Panc1 (cell line): ENCODE results near the gene ZBTB1. TPM values are rescaled to one million over a fixed set of nuclear protein-coding genes. Genes with fewer than 3 reads are reported as not detected.

Experiments
- ATAC-seq: fragments of 200-7000 bp; cut with Tn5 transposase; 2 replicates; pipeline ENCODE4 v1.9.1; 2020; ENCODE audit warnings: mild to moderate bottlenecking, moderate library complexity
- BruUV-seq: library from RNA; stranded (reverse); fragments of 400-500 nt; replicated peaks from 2 replicates; lab custom pipeline; 2021; lab: Mats Ljungman, UMichigan
- CTCF ChIA-PET: fragments of 300-600 bp; sonication (Branson Sonifier 250); formaldehyde crosslinking; loops from one replicate; lab custom pipeline; 2022; ENCODE audit warnings: antibody characterized with exemption; lab: Charles Lee
- POLR2A ChIA-PET: fragments of 300-600 bp; sonication (Branson Sonifier 250); formaldehyde crosslinking; loops from one replicate; lab custom pipeline; 2022; ENCODE audit warnings: antibody characterized with exemption; lab: Charles Lee
- DNase-seq: peaks from one replicate; pipeline ENCODE4 v3.0.0-alpha.2; 2010; ENCODE audit warnings: low read depth, low spot score
- H3K27ac ChIP-seq: 2 replicates; pipeline ENCODE4 v1.5.1; 2011; ENCODE audit warnings: mild to moderate bottlenecking, low read length, inconsistent platforms
- H3K27me3 ChIP-seq: fragments of 200-500 bp; sonication (Bioruptor generic); 2 replicates; pipeline ENCODE4 v1.6.0; 2014; ENCODE audit warnings: low read length, inconsistent platforms; ENCODE audit not compliant: control insufficient read depth, insufficient read depth
- H3K36me3 ChIP-seq: fragments of 200-500 bp; sonication (Bioruptor generic); 2 replicates; pipeline ENCODE4 v1.5.1; 2014; ENCODE audit warnings: inconsistent platforms, mild to moderate bottlenecking, low read length, moderate library complexity; ENCODE audit not compliant: control insufficient read depth, insufficient read depth
- H3K4me1 ChIP-seq: 2 replicates; pipeline ENCODE4 v1.5.1; 2011; ENCODE audit warnings: inconsistent platforms, mild to moderate bottlenecking, low read length, moderate library complexity; ENCODE audit not compliant: control insufficient read depth, insufficient read depth
- H3K4me3 ChIP-seq, 2 experiments: 2 replicates each; pipeline ENCODE4 v1.5.1; 2011 to 2012; ENCODE audit warnings: low read depth in 2 of 2, low read length in 2 of 2, mild to moderate bottlenecking in 2 of 2, inconsistent platforms in 1 of 2, moderate library complexity in 1 of 2
- H3K9me3 ChIP-seq: fragments of 200-500 bp; sonication (Bioruptor generic); 2 replicates; pipeline ENCODE4 v1.5.1; 2014; ENCODE audit warnings: low read depth, mild to moderate bottlenecking, inconsistent platforms, low read length, moderate library complexity; ENCODE audit not compliant: control insufficient read depth, insufficient read depth
- POLR2AphosphoS5 ChIP-seq: IDR thresholded peaks from 2 replicates; pipeline ENCODE4 v1.6.1; 2012; ENCODE audit warnings: mild to moderate bottlenecking, low read depth, low read length, moderate library complexity
- SIN3A ChIP-seq: IDR thresholded peaks from 2 replicates; pipeline ENCODE4 v1.6.1; 2012; ENCODE audit warnings: low read depth, mild to moderate bottlenecking, low read length, moderate library complexity, borderline replicate concordance; ENCODE audit not compliant: insufficient read depth
- TCF7L2 ChIP-seq: IDR thresholded peaks from 2 replicates; pipeline ENCODE4 v1.6.1; 2011; ENCODE audit warnings: mild to moderate bottlenecking, low read depth, low read length, inconsistent platforms
- in situ Hi-C: cut with HindIII; loops from 2 replicates; pipeline ENCODE4 v1.10.0; 2016; ENCODE audit warnings: low sequenced_read_pairs, low pct_unique_long_range_greater_than_20kb
- intact Hi-C: fragments of 100-400 bp; cut with micrococcal nuclease; formaldehyde crosslinking; loops from one replicate; pipeline ENCODE4 v1.10.0; 2022; ENCODE audit not compliant: unreplicated experiment
- total RNA-seq: library from RNA; stranded (reverse); gene quantifications from one replicate; pipeline ENCODE4 v1.2.1, GENCODE V29; 2021; ENCODE audit not compliant: unreplicated experiment
- TF ChIP-seq, protein P1 (sequence below), 2 experiments: IDR thresholded peaks; 2 replicates each; pipeline ENCODE4 v1.6.1; 2011 to 2012; ENCODE audit warnings: low read depth in 2 of 2, control low read depth in 1 of 2, low read length in 1 of 2, mild to moderate bottlenecking in 1 of 2, moderate library complexity in 1 of 2; ENCODE audit not compliant: insufficient read depth in 1 of 2
- TF ChIP-seq, protein P2 (sequence below): fragments of 450-650 bp; IDR thresholded peaks from 2 replicates; pipeline ENCODE4 v1.5.1; 2017; ENCODE audit warnings: mild to moderate bottlenecking

Gene ZBTB1
- total RNA-seq, 1 experiment from 2014 or later, result 36.1 TPM

DNA sequence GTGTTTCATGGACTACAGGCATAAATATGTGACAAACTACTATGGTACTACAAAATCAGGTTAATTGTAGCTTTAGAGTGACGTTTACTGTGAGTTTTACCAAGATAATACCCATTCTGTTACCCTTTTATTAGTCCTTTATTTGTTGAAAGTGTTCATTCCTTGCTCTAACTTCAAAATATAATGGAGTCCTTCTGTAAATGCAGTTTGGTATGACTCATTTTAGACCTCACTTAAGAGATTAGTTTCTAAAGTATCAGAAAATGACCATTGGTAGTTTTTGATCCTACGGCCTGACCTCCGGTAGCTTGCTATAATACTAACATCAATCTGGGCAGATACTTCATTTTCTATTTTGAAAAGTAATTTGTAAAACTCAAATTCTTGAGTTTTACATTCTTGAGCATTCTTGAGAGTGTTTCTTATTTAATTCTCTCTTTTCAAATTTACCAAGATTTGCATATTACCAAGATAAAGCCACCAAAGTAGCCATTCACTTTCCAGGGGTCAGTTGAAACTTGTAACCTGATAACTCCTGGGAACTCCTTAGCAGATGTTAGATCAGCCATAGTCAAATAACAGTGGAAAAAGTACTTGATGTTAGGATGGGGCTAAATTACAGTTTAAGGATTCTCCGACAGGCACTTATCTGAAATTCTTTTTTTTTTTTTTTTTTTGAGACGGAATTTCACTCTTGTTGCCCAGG lies 40.2 kb downstream of the ZBTB1 start:
- Histone ChIP-seq H3K4me3 (no peak overlapping the region), H3K27me3 (no peaks in the 10 kb centered on the region), H3K36me3 (no peaks in the 10 kb centered on the region), H3K4me1 (no peaks in the 10 kb centered on the region; the same call in 1 of the 2 replicates), H3K27ac (no peak overlapping the region), H3K9me3 (no peaks in the 10 kb centered on the region)
- ChIA-PET CTCF (interaction anchor here (0.6 kb wide), 2 partner anchors 29 to 159 kb away, joined by 3 read pairs; no protein-coding TSS in a partner anchor), POLR2A (interaction anchor here (0.6 kb wide), 2 partner anchors 48 to 60 kb away, joined by 3 to 4 read pairs; no protein-coding TSS in a partner anchor)
- no peak for ATAC-seq
- no TSS peak for BruUV-seq
- no peak for DNase-seq
- intact Hi-C loops, result loop anchor here (10.0 kb wide), 1 partner anchor 90 kb away; no protein-coding TSS in a partner anchor
- in situ Hi-C loops, result no loop called here
- TF ChIP-seq TCF7L2 (no peak), SIN3A (no peak), POLR2AphosphoS5 (no peak)
- TF ChIP-seq, protein P1, sequence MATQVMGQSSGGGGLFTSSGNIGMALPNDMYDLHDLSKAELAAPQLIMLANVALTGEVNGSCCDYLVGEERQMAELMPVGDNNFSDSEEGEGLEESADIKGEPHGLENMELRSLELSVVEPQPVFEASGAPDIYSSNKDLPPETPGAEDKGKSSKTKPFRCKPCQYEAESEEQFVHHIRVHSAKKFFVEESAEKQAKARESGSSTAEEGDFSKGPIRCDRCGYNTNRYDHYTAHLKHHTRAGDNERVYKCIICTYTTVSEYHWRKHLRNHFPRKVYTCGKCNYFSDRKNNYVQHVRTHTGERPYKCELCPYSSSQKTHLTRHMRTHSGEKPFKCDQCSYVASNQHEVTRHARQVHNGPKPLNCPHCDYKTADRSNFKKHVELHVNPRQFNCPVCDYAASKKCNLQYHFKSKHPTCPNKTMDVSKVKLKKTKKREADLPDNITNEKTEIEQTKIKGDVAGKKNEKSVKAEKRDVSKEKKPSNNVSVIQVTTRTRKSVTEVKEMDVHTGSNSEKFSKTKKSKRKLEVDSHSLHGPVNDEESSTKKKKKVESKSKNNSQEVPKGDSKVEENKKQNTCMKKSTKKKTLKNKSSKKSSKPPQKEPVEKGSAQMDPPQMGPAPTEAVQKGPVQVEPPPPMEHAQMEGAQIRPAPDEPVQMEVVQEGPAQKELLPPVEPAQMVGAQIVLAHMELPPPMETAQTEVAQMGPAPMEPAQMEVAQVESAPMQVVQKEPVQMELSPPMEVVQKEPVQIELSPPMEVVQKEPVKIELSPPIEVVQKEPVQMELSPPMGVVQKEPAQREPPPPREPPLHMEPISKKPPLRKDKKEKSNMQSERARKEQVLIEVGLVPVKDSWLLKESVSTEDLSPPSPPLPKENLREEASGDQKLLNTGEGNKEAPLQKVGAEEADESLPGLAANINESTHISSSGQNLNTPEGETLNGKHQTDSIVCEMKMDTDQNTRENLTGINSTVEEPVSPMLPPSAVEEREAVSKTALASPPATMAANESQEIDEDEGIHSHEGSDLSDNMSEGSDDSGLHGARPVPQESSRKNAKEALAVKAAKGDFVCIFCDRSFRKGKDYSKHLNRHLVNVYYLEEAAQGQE (IDR thresholded peaks at IDR 0.05; ENCODE audit: insufficient read depth in 1 of 2, low read depth in 2 of 2, low read length in 1 of 2), result no peak
- TF ChIP-seq, protein P2, sequence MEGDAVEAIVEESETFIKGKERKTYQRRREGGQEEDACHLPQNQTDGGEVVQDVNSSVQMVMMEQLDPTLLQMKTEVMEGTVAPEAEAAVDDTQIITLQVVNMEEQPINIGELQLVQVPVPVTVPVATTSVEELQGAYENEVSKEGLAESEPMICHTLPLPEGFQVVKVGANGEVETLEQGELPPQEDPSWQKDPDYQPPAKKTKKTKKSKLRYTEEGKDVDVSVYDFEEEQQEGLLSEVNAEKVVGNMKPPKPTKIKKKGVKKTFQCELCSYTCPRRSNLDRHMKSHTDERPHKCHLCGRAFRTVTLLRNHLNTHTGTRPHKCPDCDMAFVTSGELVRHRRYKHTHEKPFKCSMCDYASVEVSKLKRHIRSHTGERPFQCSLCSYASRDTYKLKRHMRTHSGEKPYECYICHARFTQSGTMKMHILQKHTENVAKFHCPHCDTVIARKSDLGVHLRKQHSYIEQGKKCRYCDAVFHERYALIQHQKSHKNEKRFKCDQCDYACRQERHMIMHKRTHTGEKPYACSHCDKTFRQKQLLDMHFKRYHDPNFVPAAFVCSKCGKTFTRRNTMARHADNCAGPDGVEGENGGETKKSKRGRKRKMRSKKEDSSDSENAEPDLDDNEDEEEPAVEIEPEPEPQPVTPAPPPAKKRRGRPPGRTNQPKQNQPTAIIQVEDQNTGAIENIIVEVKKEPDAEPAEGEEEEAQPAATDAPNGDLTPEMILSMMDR, result no peak

DNA sequence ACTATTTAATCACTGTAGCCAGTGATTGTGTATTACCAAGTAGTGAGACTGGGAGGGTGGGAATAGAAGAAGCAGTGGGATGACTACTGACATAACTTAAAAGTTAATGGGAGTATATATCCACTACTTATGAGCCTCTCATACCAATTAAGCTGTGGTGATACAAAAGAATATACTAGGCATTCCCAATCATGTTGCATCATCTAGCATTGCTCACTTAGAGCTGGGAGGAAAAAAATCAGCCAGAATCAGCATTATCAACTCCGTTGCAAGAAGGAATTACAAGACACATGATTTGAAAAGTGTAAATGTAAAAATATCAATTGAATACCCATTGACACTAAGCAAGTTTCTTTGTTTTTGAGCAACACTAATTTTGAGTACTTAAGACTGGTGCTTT lies 44.4 kb downstream of the ZBTB1 start:
- POLR2A ChIA-PET, result no interaction called here
- TF ChIP-seq, protein P2, result no peak
- TF ChIP-seq POLR2AphosphoS5 (no peak), SIN3A (no peak), TCF7L2 (no peak)
- TF ChIP-seq, protein P1 (IDR thresholded peaks at IDR 0.05; ENCODE audit: insufficient read depth in 1 of 2, low read depth in 2 of 2, low read length in 1 of 2), result no peak
- Histone ChIP-seq H3K36me3 (no peaks in the 10 kb centered on the region), H3K9me3 (no peaks in the 10 kb centered on the region), H3K4me3 (no peak overlapping the region), H3K27me3 (0 out of 2 replicates have a peak, but pooled peaks cover 4% of the 10 kb centered on the region), H3K4me1 (no peaks in the 10 kb centered on the region), H3K27ac (no peak overlapping the region)
- in situ Hi-C loops (no loop called here), intact Hi-C loops (loop anchor here (10.0 kb wide), 1 partner anchor 86 kb away; no protein-coding TSS in a partner anchor)
- no TSS peak for BruUV-seq
- CTCF ChIA-PET, result interaction anchor here (0.6 kb wide), 1 partner anchor 641 kb away, joined by 3 read pairs; no protein-coding TSS in a partner anchor
- no peak for DNase-seq
- ATAC-seq, result no peak
